ENCODE results near the gene ZCCHC7. TPM values are rescaled to one million over a fixed set of nuclear protein-coding genes. Genes with fewer than 3 reads are reported as not detected.

The ZCCHC7 gene
- total RNA-seq, 1 donor from 2014 or later: 12.0 TPM

DNA sequence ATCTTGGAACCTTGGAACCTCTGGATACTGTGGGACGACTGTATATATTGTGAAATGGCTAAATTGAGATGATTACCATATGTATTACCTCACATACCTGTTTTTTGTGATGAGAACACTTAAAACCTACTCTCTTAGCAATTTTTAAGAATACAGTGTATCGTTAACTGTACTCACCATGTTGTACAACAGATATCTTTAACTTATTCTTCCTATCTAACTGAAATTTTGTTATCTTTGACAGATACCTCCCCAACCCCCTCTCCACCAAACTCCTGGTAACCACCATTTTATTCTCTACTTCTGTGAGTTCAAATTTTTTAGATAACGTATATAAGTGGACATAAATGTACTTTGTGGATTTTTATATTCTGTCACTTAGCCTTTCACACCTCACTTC, 126.5 kb downstream of the ZCCHC7 start:
- TF ChIP-seq, protein P1, sequence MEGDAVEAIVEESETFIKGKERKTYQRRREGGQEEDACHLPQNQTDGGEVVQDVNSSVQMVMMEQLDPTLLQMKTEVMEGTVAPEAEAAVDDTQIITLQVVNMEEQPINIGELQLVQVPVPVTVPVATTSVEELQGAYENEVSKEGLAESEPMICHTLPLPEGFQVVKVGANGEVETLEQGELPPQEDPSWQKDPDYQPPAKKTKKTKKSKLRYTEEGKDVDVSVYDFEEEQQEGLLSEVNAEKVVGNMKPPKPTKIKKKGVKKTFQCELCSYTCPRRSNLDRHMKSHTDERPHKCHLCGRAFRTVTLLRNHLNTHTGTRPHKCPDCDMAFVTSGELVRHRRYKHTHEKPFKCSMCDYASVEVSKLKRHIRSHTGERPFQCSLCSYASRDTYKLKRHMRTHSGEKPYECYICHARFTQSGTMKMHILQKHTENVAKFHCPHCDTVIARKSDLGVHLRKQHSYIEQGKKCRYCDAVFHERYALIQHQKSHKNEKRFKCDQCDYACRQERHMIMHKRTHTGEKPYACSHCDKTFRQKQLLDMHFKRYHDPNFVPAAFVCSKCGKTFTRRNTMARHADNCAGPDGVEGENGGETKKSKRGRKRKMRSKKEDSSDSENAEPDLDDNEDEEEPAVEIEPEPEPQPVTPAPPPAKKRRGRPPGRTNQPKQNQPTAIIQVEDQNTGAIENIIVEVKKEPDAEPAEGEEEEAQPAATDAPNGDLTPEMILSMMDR (IDR thresholded peaks at IDR 0.05; ENCODE audit: unreplicated experiment): no peak
- H3K36me3 Mint-ChIP-seq (ENCODE audit: low read depth, unreplicated experiment): peaks cover 4% of the 10 kb centered on the region
- H3K27ac Mint-ChIP-seq (ENCODE audit: unreplicated experiment): no peak overlapping the region
- peaks cover 12% of the 10 kb centered on the region for H3K4me1 Mint-ChIP-seq (ENCODE audit: unreplicated experiment)
- no peaks in the 10 kb centered on the region for H3K9me3 Mint-ChIP-seq (ENCODE audit: unreplicated experiment)
- no peaks in the 10 kb centered on the region for H3K27me3 Mint-ChIP-seq (ENCODE audit: unreplicated experiment)
- DNase-seq (ENCODE audit: low spot score): no peak
- H3K4me3 Mint-ChIP-seq (ENCODE audit: unreplicated experiment): no peak overlapping the region

DNA sequence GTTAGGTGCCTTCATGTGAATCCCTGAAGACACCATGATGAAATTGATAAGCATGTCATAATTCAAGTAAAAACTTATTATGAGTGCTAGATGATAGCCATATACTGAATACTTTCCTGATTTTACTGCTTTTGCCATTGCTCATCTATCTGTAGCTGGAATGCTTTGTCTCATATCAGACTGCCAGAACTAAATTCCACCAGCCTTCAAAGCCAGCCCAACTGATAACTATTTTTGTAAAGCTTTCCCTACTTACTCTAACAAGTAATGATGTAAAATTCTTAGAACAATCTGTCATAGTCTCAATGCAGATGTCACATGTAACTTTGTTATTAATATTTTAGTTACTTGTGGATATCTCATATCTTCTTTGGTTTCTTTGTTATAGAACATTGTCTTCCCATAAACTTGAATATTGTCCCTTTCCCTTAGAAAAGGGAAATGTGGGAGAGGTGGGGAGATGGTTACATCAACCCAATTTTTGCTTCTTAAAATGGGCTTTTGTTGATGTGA, 128.3 kb downstream of the ZCCHC7 start:
- Mint-ChIP-seq H3K36me3 (ENCODE audit: low read depth, unreplicated experiment) (peaks cover 4% of the 10 kb centered on the region), H3K4me1 (ENCODE audit: unreplicated experiment) (peaks cover 12% of the 10 kb centered on the region), H3K27me3 (ENCODE audit: unreplicated experiment) (no peaks in the 10 kb centered on the region), H3K9me3 (ENCODE audit: unreplicated experiment) (no peaks in the 10 kb centered on the region), H3K27ac (ENCODE audit: unreplicated experiment) (no peak overlapping the region), H3K4me3 (ENCODE audit: unreplicated experiment) (no peak overlapping the region)
- no peak for DNase-seq (ENCODE audit: low spot score)
- TF ChIP-seq, protein P1 (IDR thresholded peaks at IDR 0.05; ENCODE audit: unreplicated experiment): no peak

DNA sequence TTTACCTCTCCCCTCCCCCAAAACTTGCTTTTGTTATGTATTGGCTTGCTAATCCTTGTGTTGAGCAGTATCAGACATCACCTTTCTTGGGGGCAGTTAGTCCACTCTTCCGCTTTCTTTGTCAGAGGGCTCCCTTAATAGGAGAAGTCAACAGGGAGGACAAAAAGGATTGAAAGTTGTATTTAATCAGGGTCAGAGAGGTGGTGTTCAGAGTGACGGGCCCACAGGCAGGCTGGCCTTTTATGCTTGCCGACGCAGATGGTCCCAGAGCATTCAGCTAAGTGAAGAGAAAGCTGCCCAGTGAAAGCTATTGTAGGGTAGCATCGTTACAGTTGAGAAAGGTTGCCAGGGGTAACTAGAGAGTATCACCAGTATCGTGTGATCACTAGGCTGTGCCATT, 131.1 kb downstream of the ZCCHC7 start:
- TF ChIP-seq, protein P1 (IDR thresholded peaks at IDR 0.05; ENCODE audit: unreplicated experiment): no peak
- no peak for DNase-seq (ENCODE audit: low spot score)
- Mint-ChIP-seq H3K36me3 (ENCODE audit: low read depth, unreplicated experiment) (peaks cover 4% of the 10 kb centered on the region), H3K4me1 (ENCODE audit: unreplicated experiment) (peaks cover 12% of the 10 kb centered on the region), H3K27ac (ENCODE audit: unreplicated experiment) (peak overlapping the region; percentile 5), H3K4me3 (ENCODE audit: unreplicated experiment) (no peak overlapping the region), H3K27me3 (ENCODE audit: unreplicated experiment) (no peaks in the 10 kb centered on the region), H3K9me3 (ENCODE audit: unreplicated experiment) (no peaks in the 10 kb centered on the region)

DNA sequence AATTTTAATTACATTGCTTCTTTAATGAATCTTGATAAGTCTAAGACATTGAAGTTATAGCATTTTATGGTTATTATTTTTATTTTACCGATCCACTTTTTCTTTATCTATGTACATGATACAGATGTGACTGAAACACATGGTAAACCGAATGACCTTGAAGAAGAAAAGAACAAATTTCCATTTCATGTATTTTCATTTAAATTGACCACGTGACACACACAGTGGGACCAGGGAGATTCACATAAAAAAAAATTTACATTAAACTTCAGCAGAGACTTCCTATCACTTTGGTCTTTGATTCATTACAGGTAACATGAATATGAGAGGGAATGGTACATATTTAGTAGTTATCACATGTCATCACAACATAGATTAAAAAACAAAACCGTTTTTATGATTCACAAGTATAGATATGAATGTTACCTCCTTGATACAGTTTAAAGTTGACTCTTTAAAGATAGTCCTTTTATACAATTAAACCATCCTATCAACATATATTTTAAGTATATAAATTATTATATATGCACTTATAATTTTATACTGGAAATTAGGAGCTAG, 133.1 kb downstream of the ZCCHC7 start:
- Mint-ChIP-seq H3K4me1 (ENCODE audit: unreplicated experiment) (peaks cover 12% of the 10 kb centered on the region), H3K4me3 (ENCODE audit: unreplicated experiment) (no peak overlapping the region), H3K27me3 (ENCODE audit: unreplicated experiment) (no peaks in the 10 kb centered on the region), H3K27ac (ENCODE audit: unreplicated experiment) (no peak overlapping the region), H3K9me3 (ENCODE audit: unreplicated experiment) (no peaks in the 10 kb centered on the region), H3K36me3 (ENCODE audit: low read depth, unreplicated experiment) (peaks cover 4% of the 10 kb centered on the region)
- DNase-seq (ENCODE audit: low spot score): no peak
- TF ChIP-seq, protein P1 (IDR thresholded peaks at IDR 0.05; ENCODE audit: unreplicated experiment): no peak

DNA sequence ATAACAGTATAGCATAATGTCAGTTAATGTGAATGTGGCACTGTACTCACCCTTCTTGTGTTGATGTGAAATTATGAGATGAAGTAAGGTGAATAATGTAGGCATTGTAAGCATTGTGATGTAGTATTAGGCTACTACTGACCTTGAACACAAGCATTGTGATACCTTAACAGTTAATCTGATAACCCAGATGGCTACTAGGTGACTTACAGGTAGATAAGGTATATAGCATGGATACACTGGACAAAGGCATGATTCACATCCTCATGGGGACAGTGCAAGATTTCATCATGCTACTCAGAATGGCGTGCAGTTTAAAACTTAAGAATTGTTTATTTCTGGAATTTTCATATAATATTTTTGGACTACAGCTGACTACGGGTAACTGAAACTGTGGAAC, 134.8 kb downstream of the ZCCHC7 start:
- TF ChIP-seq, protein P1 (IDR thresholded peaks at IDR 0.05; ENCODE audit: unreplicated experiment): no peak
- DNase-seq (ENCODE audit: low spot score): no peak
- no peaks in the 10 kb centered on the region for H3K36me3 Mint-ChIP-seq (ENCODE audit: low read depth, unreplicated experiment)
- H3K9me3 Mint-ChIP-seq (ENCODE audit: unreplicated experiment): no peaks in the 10 kb centered on the region
- peaks cover 11% of the 10 kb centered on the region for H3K4me1 Mint-ChIP-seq (ENCODE audit: unreplicated experiment)
- no peak overlapping the region for H3K4me3 Mint-ChIP-seq (ENCODE audit: unreplicated experiment)
- no peak overlapping the region for H3K27ac Mint-ChIP-seq (ENCODE audit: unreplicated experiment)
- H3K27me3 Mint-ChIP-seq (ENCODE audit: unreplicated experiment): no peaks in the 10 kb centered on the region
